ENCODE results near the gene KAT7. TPM values are rescaled to one million over a fixed set of nuclear protein-coding genes. Genes with fewer than 3 reads are reported as not detected.
A peak's percentile ranks its signal among the peaks of the same experiment; 100 is the strongest.

Gene KAT7
- total RNA-seq, 2 donors from 2014 or later = 41.9 to 42.3 TPM

- intact Hi-C loops (cut with DNase I, micrococcal nuclease) = no loop called here
- no peak for ATAC-seq
- no peak for DNase-seq
Measured at GRCh38 chr17:49832840-49833599, 44.5 kb downstream of the KAT7 start.

- no peak for ATAC-seq
- intact Hi-C loops (cut with DNase I, micrococcal nuclease) = no loop called here
Measured at GRCh38 chr17:49834118-49834743, 45.8 kb downstream of the KAT7 start.

GRCh38 chr17:49835472-49835871 lies 47.0 kb downstream of the KAT7 start:
- intact Hi-C loops (cut with DNase I, micrococcal nuclease) = no loop called here
- DNase-seq (no peak), ATAC-seq (no peak)

More at GRCh38 chr17:49834118-49834743, 45.8 kb downstream of the KAT7 start:
- DNase-seq = no peak

GRCh38 chr17:49836111-49837030 lies 47.9 kb downstream of the KAT7 start:
- DNase-seq (no peak), ATAC-seq (peak; percentile 80)
- intact Hi-C loops (cut with DNase I, micrococcal nuclease) = no loop called here

- ATAC-seq = no peak
- DNase-seq = no peak
- intact Hi-C loops (cut with DNase I, micrococcal nuclease) = no loop called here
Measured at GRCh38 chr17:49839455-49839854, 51.0 kb downstream of the KAT7 start.

GRCh38 chr17:49841548-49841947 lies 53.1 kb downstream of the KAT7 start:
- ATAC-seq (no peak), DNase-seq (no peak)
- intact Hi-C loops (cut with DNase I, micrococcal nuclease) = no loop called here

- intact Hi-C loops (cut with DNase I, micrococcal nuclease) = no loop called here
- no peak for ATAC-seq
- no peak for DNase-seq
Measured at GRCh38 chr17:49842371-49842770, 53.9 kb downstream of the KAT7 start.

- intact Hi-C loops (cut with DNase I, micrococcal nuclease) = no loop called here
- ATAC-seq (no peak), DNase-seq (no peak)
Measured at GRCh38 chr17:49842846-49843245, 54.4 kb downstream of the KAT7 start.

GRCh38 chr17:49843774-49844350 lies 55.4 kb downstream of the KAT7 start:
- intact Hi-C loops (cut with DNase I, micrococcal nuclease) = no loop called here
- ATAC-seq (peak; percentile 32), DNase-seq (peak in 1 of 2 donors; percentile 31)

- ATAC-seq (no peak), DNase-seq (no peak)
- intact Hi-C loops (cut with DNase I, micrococcal nuclease) = no loop called here
Measured at GRCh38 chr17:49845321-49845720, 56.8 kb downstream of the KAT7 start.

GRCh38 chr17:49846938-49847712 lies 58.6 kb downstream of the KAT7 start:
- DNase-seq = no peak
- ATAC-seq = no peak
- intact Hi-C loops (cut with DNase I, micrococcal nuclease) = no loop called here

- no peak for DNase-seq
- intact Hi-C loops (cut with DNase I, micrococcal nuclease) = no loop called here
- ATAC-seq = no peak
Measured at GRCh38 chr17:49848019-49848473, 59.6 kb downstream of the KAT7 start, which contains the start of gene TAC4. Gene TAC4, minus strand, starts transcription at chr17:49848069. Its CDS starts 52 bp downstream, at chr17:49848017.

GRCh38 chr17:49848739-49849138 lies 60.3 kb downstream of the KAT7 start:
- DNase-seq = no peak
- no peak for ATAC-seq
- intact Hi-C loops (cut with DNase I, micrococcal nuclease) = no loop called here

- intact Hi-C loops (cut with DNase I, micrococcal nuclease) = no loop called here
Measured at GRCh38 chr17:49850218-49850610, 61.7 kb downstream of the KAT7 start.

GRCh38 chr17:49850772-49851386 lies 62.4 kb downstream of the KAT7 start:
- ATAC-seq (peak; percentile 36), DNase-seq (peak in 1 of 2 donors; percentile 16)
- intact Hi-C loops (cut with DNase I, micrococcal nuclease) = no loop called here

More at GRCh38 chr17:49850218-49850610, 61.7 kb downstream of the KAT7 start:
- ATAC-seq (no peak), DNase-seq (no peak)

- intact Hi-C loops (cut with DNase I, micrococcal nuclease) = no loop called here
Measured at GRCh38 chr17:49851387-49852291, 63.2 kb downstream of the KAT7 start.

More at GRCh38 chr17:49851387-49852291, 63.2 kb downstream of the KAT7 start:
- peak; percentile 70 for ATAC-seq
- DNase-seq = peak; percentile 41 to 81
